NCI-H446 treated with DMSO at 0.1 percent for 48 hours (cell line): ENCODE results near the gene NAPB.
"Not testable (repeated sequence)": the region's sequence is repeated elsewhere in the genome, so short reads cannot be mapped to it uniquely, and the experiment has no call there.

Experiments
- DNase-seq: peaks from one replicate; lab custom pipeline; 2025; lab: John Stamatoyannopoulos, UW

Gene NAPB

GRCh38 chr20:23420943-23421931 is at the start of gene NAPB:
NAPB (minus strand) TSS chr20:23421488; CDS start chr20:23421402, 86 bp downstream.
- DNase-seq: peak; percentile 86

GRCh38 chr20:23466961-23467360 is 45.7 kb upstream of the NAPB start:
- DNase-seq: not testable (repeated sequence)

DNA sequence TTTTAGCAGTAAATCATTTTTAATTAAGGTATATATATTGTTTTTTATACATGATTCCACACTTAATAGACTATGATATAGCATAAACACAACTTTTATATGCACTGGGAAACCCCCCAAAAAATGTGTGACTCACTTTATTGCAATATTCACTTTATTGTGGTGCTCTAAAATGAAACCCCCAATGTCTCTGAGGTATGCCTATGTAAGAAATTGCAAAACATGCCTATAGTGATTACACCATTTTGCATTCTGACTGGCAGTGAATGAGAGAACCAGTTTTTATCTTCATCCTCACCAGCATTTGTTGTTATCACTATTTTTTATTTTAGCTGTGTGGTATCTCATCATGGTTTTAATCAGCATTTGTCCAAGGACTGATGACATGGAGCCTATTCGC is 39.9 kb upstream of the NAPB start:
- no peak for DNase-seq

DNA sequence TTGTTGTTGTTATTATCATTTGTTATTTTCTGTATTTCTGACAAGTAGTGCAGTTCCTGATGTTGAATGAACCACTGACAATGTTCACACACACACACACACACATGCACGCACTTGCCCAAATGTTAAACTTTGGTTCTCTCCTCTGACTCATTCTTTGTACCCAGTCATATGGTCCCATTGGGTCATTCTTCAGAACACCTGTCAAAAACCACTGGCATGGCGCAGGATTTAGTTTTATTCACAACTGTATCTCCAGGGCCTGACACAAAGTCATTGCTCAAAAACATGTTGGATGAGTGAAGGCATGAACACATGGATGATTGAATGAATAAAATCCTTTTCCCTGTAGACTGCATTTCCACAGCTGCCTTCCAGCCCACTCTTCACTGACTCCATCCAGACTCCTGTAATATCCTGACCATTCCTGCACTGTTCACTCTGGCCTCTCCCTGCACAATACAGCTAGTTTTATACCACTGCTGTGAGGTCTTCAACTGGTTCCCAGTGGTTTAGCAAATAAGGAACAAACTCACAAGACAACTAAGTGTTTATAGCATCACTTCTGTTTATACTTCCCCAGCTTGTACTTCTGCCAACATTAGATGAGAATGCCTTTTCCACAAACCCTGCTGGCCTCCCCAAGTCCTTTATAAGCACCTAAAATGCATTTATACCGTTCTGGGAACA is 38.3 kb upstream of the NAPB start:
- DNase-seq: no peak

- no peak for DNase-seq
Measured at GRCh38 chr20:23456873-23457272, 35.6 kb upstream of the NAPB start.

GRCh38 chr20:23456409-23456808 is 35.1 kb upstream of the NAPB start:
- no peak for DNase-seq

DNA sequence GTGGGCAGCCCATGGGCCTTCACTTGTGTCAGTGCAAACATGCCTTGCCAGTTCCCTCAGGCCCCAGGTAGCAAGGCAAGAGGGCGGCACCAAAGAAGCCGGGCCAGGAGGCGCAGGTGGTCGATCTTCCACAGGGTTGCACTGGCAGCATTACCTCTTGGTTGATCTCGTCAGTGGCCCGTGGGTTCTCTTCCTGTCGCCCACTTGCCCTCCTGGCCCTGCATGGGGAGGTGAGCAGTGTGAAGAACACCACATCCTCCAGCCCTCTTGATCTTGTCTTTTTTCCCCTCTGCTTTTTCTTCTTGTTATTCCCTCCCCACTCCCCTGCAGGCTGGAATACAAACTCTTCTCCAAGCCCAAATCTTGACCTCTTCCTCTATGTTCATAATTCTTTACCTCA is 34.4 kb upstream of the NAPB start:
- no peak for DNase-seq

DNA sequence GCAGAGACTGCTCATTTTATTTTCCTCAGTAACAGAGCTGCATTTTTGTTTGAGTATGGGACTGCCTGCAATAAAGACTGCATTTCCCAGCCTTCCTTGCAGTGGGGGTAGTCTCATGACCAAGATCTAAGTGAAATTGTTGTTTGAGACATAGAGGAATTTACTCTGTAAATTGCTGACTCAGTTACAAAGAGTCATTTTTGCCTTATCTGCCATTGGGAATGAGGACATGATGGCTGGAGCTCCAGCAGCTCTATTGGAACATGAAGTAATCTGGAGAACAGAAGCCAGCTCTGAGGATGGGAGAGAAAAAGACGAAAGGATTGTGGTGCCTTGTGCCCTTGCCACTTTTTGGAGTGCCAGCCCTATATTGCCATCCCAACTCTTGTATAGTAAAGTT is 33.5 kb upstream of the NAPB start:
- DNase-seq: no peak

GRCh38 chr20:23453549-23454543 is 32.6 kb upstream of the NAPB start:
- no peak for DNase-seq

DNA sequence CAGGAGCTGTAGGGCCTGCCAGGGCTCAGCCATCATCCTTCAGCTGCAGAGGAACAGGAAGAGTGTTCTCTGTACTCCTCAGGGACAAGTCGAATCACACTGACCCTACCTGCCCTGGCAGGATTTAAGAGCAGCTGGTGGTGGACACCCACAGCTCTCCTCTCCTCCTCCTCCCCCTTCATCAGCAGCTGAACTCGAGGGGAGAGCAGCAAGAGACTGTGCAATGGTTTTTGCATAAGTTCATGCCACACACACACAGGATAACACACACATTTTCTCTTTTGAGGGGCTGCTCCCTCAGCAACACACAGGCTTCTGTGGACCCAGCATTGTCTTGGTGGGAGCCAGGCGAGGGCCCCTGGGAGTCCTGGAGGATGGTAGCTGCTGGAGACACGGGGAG is 31.5 kb upstream of the NAPB start, which contains the start of gene CST11:
CST11 (minus strand) TSS at position 101 of the 400 bp plus-strand sequence; CDS start at position 36, 65 bp downstream.
- DNase-seq: no peak

GRCh38 chr20:23451956-23452487 is 30.7 kb upstream of the NAPB start:
- DNase-seq: no peak

DNA sequence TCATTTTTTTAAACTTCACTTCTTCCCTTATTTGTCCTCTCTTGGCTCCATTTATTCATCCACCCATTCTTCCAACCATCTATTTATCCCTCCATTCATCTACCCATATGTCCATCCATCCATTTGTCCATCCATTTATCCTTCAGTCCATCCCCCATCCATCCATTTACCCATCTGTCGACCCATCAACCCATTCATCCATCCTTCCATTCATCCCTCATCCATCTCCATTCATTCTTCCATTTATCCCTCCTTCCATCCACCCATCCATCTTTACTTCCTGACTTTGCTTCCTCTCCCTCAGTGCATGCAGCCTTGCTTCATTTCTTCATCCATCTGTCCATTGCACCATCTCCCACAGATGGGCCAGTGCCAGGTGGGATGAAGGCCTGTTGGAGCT is 29.6 kb upstream of the NAPB start:
- DNase-seq: no peak

DNA sequence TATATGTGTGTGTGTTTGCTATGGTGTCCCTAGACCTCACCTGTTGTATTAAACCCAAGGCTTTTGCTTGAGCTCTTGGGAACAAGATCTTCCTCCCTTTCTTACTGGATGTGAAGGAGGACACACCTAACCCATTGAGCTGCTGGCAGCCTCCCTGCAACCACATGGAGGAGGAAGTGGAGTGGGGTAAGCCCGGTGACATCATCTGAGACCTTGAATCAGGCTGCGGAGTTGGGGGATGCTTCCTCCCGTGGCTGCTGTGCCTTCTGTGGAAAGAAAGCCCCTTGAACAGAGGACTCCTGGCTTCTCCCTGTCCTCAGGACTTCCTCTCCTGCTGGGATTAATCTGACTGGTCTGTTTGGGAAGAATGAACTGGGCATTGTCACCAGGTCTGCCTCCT is 28.1 kb upstream of the NAPB start:
- DNase-seq: no peak

DNA sequence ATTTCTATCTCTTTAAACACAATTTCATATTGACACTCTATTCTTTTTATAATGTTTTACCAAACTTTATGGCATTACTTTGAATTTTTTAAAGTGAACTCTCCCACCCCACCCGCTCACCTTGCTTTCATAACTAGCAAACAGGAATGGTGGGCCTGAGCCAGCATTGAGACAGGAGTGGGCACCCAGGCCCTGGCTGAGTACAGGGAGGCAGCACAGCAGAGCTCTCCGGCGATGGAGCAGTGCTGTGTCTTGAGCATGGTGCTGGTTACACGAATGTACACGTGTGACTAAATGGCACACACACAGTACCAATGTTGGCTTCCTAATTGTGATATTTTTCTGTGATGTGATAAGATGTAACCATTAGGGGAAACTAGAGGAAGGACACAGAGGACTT is 26.9 kb upstream of the NAPB start:
- no peak for DNase-seq

DNA sequence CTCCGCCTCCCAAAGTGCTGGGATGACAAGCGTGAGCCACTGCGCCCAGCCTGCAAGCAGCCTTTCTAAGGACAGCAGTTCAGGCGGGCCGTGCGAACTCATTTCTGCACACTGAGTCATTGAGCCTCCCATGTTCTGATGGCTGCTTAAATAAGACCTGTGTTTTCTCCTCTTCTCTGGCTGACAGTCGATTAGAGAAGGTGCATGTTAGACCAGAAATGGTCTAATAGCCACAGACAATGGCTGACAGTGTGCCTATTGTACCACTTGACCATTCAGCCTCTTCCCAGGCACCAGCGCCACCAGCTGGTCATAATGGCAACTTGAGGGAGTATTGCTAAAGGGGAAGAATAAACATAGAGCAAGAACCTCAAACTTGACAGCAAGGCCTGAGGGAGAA is 25.2 kb upstream of the NAPB start:
- DNase-seq: no peak

GRCh38 chr20:23445596-23446217 is 24.4 kb upstream of the NAPB start:
- no peak for DNase-seq

DNA sequence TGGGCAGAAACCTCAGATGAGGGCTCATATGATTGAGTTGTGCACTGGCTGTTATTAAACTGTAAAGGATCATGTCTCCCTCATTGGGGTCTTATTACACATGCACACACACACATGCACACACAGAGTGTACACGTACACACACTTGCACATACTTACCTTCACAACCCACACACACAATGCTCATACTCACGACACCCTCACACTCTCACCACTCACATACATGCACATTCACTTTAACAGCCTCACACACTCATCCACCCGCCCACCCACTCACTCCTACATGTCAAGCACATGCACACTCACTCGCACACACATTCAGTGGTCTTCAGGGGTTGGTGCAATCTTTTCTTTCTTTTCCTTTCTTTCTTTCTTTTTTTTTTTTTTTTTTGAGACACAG is 23.6 kb upstream of the NAPB start:
- no peak for DNase-seq

DNA sequence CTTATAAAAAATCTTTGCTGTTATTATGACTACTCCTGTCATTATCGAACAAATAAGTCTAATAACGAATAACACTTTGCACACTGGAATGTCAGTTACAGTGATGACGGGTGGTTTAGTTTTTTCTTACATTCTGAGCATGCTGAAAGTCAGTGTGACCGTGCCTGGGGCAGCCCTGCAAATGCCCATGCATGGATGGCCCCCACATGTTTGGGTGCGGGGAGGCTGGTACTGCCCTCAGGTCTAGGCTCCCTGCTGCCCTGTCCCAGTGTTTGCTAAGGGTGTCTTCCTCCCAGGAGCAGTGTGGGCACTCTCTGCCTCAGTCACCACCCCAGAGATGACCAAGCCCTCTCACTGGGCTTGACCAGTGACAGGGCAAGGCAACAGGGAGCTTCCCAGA is 21.1 kb upstream of the NAPB start:
- no peak for DNase-seq

GRCh38 chr20:23441850-23442313 is 20.6 kb upstream of the NAPB start:
- peak; percentile 40 for DNase-seq

GRCh38 chr20:23440004-23440403 is 18.7 kb upstream of the NAPB start:
- no peak for DNase-seq

DNA sequence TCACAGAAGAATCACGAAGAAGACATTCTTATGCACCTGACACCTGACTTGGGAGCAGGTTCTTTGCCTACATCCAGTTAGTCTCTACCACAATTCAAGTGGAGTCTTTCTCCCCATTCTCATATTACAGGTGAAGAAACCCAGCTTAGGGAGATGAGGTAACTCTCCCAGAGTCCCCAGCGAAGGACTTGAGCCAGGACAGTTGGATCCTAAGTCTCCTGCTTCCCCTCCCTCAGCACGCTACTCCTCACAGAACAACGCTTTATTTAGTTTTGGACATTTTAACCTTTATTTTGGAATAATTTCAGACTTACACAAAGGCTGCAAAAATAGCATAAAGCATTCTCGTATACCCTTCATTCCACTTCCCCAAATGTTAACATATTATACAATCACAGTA is 17.4 kb upstream of the NAPB start:
- no peak for DNase-seq
